ENCODE data around the gene DPP3. TPM values are rescaled to one million over a fixed set of nuclear protein-coding genes. Genes with fewer than 3 reads are reported as not detected.

The DPP3 gene
- total and polyA plus RNA-seq, 2 donors (not counting 1 experiment from before 2014, with no cell fraction given): 21.5 to 40.6 TPM

GRCh38 chr11:66495401-66495854, 15.2 kb downstream of the DPP3 start:
- no peak overlapping the region for H3K4me3 ChIP-seq (ENCODE audit: control extremely low read depth in 1 of 5, extremely low read depth in 1 of 5, insufficient read depth in 1 of 5, low read depth in 2 of 5, low read length in 4 of 5)
- H3K27me3 ChIP-seq (replicated peaks in 1 of 4; ENCODE audit: control extremely low read depth in 1 of 4, control insufficient read depth in 3 of 4, insufficient read depth in 4 of 4, low read length in 3 of 4): no peaks in the 10 kb centered on the region
- no peak for DNase-seq
- H2AFZ ChIP-seq (ENCODE audit: insufficient read depth, low read depth, low read length, poor library complexity, severe bottlenecking): no peak overlapping the region
- H3K36me3 ChIP-seq (replicated peaks in 1 of 2; ENCODE audit: control extremely low read depth in 1 of 2, control insufficient read depth in 1 of 2, extremely low read depth in 1 of 2, insufficient read depth in 2 of 2, low read length in 1 of 2): peaks cover 1 to 41% of the 10 kb centered on the region in 2 experiments
- Mint-ChIP-seq H3K27me3 (no peaks in the 10 kb centered on the region), H3K4me1 (no peaks in the 10 kb centered on the region), H3K4me3 (no peak overlapping the region), H3K9me3 (ENCODE audit: insufficient read depth) (no peaks in the 10 kb centered on the region), H3K27ac (no peak overlapping the region)
- H3K4me2 ChIP-seq (replicated peaks; ENCODE audit: low read depth, low read length, poor library complexity, severe bottlenecking): no peak overlapping the region
- H3K27ac ChIP-seq (ENCODE audit: low read length in 2 of 2): no peak overlapping the region
- H3K4me1 ChIP-seq (ENCODE audit: control insufficient read depth in 2 of 2, insufficient read depth in 2 of 2, low read length in 2 of 2): no peaks in the 10 kb centered on the region
- ChIA-PET POLR2A (no interaction called here), CTCF (no interaction called here)
- no peak for TF ChIP-seq EZH2 (IDR thresholded peaks at IDR 0.05; ENCODE audit: borderline replicate concordance, insufficient read depth, low read depth, low read length, poor library complexity, severe bottlenecking)
- over 99% methylated on average over 17 of the region's 17 CpGs for WGBS (ENCODE audit: insufficient coverage)
- no peak overlapping the region for H3K9ac ChIP-seq (ENCODE audit: low read length)
- H3K79me2 ChIP-seq (ENCODE audit: control insufficient read depth, insufficient read depth, low read length): no peaks in the 10 kb centered on the region
- intact Hi-C loops (cut with micrococcal nuclease): no loop called here
- H3K9me3 ChIP-seq (ENCODE audit: control extremely low read depth in 1 of 3, control insufficient read depth in 2 of 3, insufficient read depth in 1 of 3, low read length in 2 of 3): no peaks in the 10 kb centered on the region
- ATAC-seq (ENCODE audit: low read depth): no peak
- H4K20me1 ChIP-seq (ENCODE audit: control insufficient read depth, insufficient read depth, low read length, poor library complexity, severe bottlenecking): no peaks in the 10 kb centered on the region

- H3K4me1 Mint-ChIP-seq: no peaks in the 10 kb centered on the region
- ATAC-seq (ENCODE audit: low read depth) (no peak), DNase-seq (no peak)
- H4K20me1 ChIP-seq (ENCODE audit: control insufficient read depth, insufficient read depth, low read length, poor library complexity, severe bottlenecking): no peaks in the 10 kb centered on the region
- no peak overlapping the region for H2AFZ ChIP-seq (ENCODE audit: insufficient read depth, low read depth, low read length, poor library complexity, severe bottlenecking)
- no peaks in the 10 kb centered on the region for H3K27me3 ChIP-seq (replicated peaks in 1 of 4; ENCODE audit: control extremely low read depth in 1 of 4, control insufficient read depth in 3 of 4, insufficient read depth in 4 of 4, low read length in 3 of 4)
- H3K36me3 ChIP-seq (replicated peaks in 1 of 2; ENCODE audit: control extremely low read depth in 1 of 2, control insufficient read depth in 1 of 2, extremely low read depth in 1 of 2, insufficient read depth in 2 of 2, low read length in 1 of 2): peaks cover 1 to 36% of the 10 kb centered on the region in 2 experiments
- no peaks in the 10 kb centered on the region for H3K4me1 ChIP-seq (ENCODE audit: control insufficient read depth in 2 of 2, insufficient read depth in 2 of 2, low read length in 2 of 2)
- H3K4me2 ChIP-seq (replicated peaks; ENCODE audit: low read depth, low read length, poor library complexity, severe bottlenecking): no peak overlapping the region
- H3K4me3 Mint-ChIP-seq: no peak overlapping the region
- no peak overlapping the region for H3K9ac ChIP-seq (ENCODE audit: low read length)
- H3K9me3 Mint-ChIP-seq (ENCODE audit: insufficient read depth): no peaks in the 10 kb centered on the region
- intact Hi-C loops (cut with micrococcal nuclease): no loop called here
- no peaks in the 10 kb centered on the region for H3K9me3 ChIP-seq (ENCODE audit: control extremely low read depth in 1 of 3, control insufficient read depth in 2 of 3, insufficient read depth in 1 of 3, low read length in 2 of 3)
- no peak overlapping the region for H3K4me3 ChIP-seq (ENCODE audit: control extremely low read depth in 1 of 5, extremely low read depth in 1 of 5, insufficient read depth in 1 of 5, low read depth in 2 of 5, low read length in 4 of 5)
- no peak for TF ChIP-seq EZH2 (IDR thresholded peaks at IDR 0.05; ENCODE audit: borderline replicate concordance, insufficient read depth, low read depth, low read length, poor library complexity, severe bottlenecking)
- TF ChIP-seq CTCF (IDR thresholded peaks at IDR 0.05): no peak
- H3K27me3 Mint-ChIP-seq: no peaks in the 10 kb centered on the region
- no peaks in the 10 kb centered on the region for H3K79me2 ChIP-seq (ENCODE audit: control insufficient read depth, insufficient read depth, low read length)
- no peak overlapping the region for H3K27ac Mint-ChIP-seq
- POLR2A ChIA-PET: no interaction called here
- WGBS (ENCODE audit: insufficient coverage): 96% methylated on average over 16 of the region's 16 CpGs
- no peak overlapping the region for H3K27ac ChIP-seq (ENCODE audit: low read length in 2 of 2)
- CTCF ChIA-PET: interaction anchor here (0.7 kb wide), 1 partner anchor 84 kb away, joined by 4 read pairs; no protein-coding TSS in a partner anchor
These were observed 17.0 kb downstream of the DPP3 start for GRCh38 chr11:66497206-66497605.

All from B cell (primary cell).